ENCODE data around the gene DNAH2. TPM values are rescaled to one million over a fixed set of nuclear protein-coding genes. Genes with fewer than 3 reads are reported as not detected.

Gene DNAH2
- total RNA-seq, 1 experiment from 2014 or later: under 0.01 TPM

DNA sequence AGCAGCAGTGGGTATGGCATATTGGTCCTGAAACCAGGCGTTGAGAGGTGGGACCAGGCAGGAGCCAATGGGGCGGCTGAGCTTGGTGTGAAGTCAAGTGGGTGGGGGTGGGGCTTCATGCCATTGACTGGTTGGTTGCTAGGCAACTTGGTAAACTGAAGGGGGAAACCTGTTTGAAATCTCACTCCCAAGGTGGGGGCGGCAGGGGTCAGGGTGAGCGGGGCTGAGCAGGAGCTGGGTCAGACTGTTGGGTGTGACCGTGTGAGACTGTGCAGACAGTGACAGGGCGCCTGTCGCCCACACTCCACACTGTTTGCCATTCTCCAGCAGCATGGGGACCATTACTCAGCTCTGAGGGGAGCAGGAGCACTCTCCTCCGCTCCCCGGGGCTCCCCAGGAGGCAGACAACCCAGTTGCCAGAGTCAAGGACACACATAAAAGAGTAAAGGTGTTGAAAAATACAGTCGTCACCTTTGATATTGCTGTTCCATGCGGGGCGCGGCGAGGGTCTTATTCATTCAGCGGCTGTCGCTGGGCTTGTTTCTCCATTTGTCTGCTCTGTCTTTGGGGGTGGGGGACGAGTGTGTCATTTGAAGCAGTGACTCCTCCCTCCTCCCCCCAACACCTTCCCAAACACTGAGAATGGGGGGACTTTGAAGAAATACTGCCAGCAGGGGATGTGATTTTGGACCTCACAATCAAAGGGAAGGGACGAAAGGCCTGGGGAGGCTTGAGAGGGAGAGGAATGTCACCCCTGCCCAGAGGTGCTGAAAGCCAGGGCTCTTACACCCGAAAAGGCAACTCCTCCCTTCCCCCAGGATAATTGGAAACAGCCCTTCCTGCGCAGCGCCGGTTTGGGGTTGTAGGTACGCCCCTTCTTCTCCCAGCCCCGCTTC lies 13.7 kb upstream of the DNAH2 start:
- peak; percentile 82 for DNase-seq (ENCODE audit: low read depth)

DNA sequence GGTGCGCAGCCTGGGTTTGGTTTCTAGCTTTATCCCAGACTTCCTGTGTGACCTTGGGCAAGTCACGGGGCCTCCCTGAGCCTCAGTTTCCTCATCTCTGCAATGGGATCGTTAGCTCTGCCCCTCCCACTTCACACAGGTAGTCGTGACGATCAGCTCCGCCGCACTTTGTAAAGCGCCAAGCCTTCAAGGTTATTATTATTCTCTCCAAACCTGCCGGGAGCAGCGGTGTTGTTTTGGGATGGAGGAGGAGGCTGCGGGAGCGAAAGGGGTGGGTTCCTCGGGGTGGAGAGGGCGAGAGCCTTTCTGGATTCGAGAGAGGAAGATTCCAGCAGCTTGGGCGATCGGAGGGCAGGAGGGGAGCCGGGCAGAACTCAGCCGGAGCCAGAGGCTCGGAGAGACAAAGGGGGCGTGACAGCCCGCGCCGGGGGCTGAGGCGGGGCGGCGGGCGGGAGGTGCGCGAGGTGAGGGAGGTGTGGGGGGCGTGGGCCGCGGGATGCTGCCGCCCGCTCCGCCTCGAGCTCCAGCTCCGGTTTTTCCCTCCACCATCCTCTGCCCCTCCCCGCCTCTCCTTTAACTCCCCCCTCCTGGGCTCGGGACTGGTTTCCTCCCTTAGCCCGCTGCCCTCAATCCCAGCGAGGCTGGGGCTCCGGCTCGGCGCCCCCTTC lies 12.8 kb upstream of the DNAH2 start, which contains the start of gene EFNB3:
EFNB3 (plus strand) TSS at position 602 of the 668 bp plus-strand sequence. CDS start 397 bp downstream, outside the sequence.
- DNase-seq (ENCODE audit: low read depth): peak; percentile 76

DNA sequence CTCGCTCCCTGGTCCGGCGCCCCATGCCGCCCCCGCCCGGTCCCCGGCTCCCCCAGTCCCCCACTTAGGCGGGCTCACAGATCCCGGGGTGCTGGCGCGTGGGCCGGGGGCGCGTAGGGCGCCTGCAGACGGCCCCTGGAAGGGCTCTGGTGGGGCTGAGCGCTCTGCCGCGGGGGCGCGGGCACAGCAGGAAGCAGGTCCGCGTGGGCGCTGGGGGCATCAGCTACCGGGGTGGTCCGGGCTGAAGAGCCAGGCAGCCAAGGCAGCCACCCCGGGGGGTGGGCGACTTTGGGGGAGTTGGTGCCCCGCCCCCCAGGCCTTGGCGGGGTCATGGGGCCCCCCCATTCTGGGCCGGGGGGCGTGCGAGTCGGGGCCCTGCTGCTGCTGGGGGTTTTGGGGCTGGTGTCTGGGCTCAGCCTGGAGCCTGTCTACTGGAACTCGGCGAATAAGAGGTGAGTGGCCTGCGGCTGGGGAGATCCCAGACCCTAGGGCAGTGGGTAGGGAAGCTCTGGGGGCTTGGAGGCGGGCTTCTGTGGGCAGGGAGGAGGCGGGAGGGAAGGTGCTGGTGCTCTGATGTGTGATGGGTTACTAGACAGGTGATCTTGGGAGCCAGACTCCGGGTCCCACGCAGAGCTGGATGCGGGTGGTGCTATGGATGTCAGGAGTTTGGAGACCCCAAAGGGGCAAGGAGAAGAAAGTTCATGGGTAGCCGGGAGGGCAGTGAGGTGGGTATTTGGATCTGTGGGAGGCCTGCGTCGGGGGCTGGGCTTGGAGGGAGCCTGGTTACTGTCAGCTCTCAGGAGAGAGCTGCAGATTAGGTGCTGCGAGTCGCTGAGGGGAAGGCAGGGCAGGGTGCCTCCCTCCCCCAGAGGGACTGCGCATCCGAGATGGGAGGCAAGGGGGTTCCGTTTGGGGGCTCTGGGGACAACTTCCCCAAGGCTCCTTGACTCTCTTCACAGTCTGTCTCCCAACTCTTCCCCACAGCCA lies 12.0 kb upstream of the DNAH2 start:
- DNase-seq (ENCODE audit: low read depth): no peak

DNA sequence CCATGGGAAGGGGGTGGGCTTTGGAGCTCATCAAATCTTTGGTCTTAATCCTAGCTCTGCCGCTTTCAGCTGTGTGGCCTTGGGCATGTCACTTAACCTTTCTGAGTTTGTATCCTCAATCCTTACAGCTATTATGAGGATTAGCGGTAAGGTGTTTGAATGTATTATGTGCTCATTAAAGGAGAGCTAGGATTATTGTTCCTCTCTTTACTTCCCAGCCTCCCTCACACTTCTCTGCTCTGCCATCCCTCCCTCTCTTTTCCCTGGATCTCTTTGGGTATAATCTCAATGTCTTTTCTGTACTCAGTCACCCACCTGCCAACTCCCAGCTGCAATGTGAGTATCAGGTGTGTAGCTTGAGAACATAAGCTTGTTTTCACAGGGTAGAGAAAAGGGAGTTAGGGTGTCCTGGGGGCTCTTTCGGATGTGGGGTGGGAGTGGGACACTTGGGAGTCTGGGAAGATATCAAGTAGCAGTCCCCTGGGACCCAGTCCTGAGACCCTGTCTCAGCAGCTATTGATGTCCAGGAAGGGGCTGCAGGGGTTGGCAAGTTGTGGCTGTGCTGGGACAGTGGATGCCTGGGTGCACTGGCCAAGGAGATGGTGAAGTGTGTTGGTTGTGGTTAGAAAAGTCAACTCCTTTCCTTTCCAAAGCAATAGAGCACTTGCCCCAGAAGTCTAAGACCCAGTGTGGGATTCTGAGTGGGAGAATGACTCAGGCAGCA lies 10.8 kb upstream of the DNAH2 start:
- no peak for DNase-seq (ENCODE audit: low read depth)

DNA sequence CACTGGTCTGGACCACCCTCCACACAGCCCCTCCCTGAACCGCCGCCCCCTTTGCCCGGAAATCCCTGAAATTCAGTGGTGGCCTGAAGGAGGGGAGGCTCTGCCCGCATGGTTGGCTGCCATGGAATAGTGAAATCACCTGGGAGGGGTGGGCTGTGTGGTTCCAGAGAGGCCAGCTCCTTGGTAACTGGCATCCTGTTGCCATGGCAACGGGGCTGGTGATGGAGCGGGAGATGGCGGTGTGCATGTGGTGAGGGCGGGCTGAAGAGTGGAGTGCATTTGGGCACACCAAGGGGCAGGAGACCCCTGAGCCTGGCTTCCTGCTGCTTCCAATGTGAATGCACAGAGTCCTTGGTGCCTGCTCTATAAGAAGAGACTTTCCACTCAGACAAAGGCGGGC lies 10.1 kb upstream of the DNAH2 start:
- DNase-seq (ENCODE audit: low read depth): no peak

DNA sequence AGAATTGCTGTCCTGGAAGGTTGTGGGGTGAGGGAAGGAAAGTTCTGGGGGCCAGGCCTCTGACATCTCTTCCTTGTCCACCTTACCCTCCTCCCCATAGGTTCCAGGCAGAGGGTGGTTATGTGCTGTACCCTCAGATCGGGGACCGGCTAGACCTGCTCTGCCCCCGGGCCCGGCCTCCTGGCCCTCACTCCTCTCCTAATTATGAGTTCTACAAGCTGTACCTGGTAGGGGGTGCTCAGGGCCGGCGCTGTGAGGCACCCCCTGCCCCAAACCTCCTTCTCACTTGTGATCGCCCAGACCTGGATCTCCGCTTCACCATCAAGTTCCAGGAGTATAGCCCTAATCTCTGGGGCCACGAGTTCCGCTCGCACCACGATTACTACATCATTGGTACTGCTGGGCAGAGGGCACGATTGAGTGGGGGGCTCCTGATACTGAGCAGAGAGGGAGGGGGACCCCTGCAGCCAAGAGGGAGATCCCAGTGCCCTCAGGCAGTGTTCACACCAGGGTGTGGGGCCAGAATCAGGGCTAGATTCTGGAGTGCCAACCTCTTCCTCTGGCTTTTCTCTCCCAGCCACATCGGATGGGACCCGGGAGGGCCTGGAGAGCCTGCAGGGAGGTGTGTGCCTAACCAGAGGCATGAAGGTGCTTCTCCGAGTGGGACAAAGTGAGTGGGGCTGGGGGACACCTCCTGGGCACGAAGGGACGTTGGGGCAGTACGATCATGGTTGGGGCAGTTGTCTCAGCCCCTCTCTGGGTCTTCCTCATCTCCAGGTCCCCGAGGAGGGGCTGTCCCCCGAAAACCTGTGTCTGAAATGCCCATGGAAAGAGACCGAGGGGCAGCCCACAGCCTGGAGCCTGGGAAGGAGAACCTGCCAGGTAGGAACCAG lies 9.4 kb upstream of the DNAH2 start:
- no peak for DNase-seq (ENCODE audit: low read depth)

DNA sequence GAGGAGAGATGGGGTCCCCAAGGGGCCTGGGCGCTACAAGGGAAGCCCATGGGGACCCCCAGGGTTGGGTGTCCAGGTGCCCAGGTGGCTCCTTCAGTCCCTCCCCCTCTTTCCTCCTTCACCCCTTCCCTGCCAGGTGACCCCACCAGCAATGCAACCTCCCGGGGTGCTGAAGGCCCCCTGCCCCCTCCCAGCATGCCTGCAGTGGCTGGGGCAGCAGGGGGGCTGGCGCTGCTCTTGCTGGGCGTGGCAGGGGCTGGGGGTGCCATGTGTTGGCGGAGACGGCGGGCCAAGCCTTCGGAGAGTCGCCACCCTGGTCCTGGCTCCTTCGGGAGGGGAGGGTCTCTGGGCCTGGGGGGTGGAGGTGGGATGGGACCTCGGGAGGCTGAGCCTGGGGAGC lies 8.5 kb upstream of the DNAH2 start:
- no peak for DNase-seq (ENCODE audit: low read depth)

DNA sequence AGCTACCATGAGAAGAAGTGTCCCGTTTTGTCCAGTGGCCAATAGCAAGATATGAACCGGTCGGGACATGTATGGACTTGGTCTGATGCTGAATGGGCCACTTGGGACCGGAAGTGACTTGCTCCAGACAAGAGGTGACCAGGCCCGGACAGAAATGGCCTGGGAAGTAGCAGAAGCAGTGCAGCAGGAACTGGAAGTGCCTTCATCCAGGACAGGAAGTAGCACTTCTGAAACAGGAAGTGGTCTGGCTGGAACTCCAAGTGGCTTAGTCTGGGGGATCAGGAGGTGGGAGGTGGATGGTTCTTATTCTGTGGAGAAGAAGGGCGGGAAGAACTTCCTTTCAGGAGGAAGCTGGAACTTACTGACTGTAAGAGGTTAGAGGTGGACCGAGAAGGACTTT lies 7.2 kb upstream of the DNAH2 start:
- DNase-seq (ENCODE audit: low read depth): no peak

DNA sequence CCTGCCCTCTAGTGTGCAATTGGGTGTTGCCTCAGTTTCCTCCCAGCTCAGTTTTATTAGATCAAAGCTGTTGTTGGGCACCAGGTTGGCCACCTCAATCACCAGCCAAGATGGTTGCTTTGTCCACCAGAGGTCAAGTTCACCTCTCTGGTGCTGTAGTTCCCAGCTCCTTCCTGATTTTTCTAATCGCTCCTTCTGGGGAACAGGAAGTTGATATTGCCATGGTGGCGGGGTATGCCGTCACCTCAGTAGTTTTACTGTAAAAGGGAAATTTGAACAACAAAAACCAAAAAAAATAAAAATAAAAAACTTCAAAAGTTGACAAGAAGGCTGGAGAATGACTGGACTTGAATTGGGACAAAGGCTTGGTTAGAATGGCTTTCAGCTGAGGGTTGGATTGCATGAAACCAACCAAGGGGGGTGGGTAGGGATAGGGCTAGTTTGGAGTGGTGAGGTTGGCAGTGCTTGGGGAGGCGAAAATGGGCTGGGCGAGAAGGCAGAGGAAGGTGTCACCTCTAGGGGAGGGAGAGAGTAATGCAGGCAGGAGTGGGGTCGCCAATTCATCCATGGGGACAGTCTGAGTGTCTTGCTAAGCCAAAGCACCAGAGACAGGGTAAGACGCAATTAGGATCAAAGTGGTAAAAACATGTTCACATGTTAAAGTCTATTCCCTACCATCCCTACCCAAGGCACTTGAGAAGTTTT lies 6.3 kb upstream of the DNAH2 start:
- DNase-seq (ENCODE audit: low read depth): no peak

DNA sequence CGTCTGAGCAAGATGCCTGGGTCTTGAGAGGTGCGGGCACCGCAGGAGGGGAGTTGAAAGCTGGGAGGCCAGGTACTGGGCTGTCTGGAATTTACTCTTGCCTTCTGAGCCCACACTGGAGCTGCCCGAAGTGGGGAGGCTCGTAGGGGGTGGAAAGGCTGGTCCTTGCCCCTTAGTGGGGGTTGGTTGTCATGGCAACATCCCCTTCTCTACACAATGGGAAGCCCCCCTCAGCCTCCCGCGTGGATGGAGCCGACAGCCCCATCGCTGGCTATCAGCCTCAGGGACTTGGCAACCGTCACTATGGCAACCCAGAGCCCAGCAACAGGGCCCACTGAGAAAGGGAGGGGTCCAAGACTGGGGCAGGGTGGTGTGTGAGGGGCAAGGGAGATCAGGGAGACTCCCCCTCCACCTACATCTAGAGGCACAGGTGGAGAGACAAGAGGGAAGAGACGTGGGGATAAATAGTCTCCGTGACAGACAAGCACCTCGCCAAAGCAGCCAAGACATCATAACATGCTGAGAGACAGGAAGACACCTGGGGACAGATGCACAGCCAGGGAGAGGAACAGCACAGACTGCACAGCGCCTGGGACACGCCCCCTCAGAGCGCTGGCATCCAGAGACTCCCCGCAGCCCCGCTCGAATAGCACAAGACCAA lies 5.3 kb upstream of the DNAH2 start:
- no peak for DNase-seq (ENCODE audit: low read depth)

DNA sequence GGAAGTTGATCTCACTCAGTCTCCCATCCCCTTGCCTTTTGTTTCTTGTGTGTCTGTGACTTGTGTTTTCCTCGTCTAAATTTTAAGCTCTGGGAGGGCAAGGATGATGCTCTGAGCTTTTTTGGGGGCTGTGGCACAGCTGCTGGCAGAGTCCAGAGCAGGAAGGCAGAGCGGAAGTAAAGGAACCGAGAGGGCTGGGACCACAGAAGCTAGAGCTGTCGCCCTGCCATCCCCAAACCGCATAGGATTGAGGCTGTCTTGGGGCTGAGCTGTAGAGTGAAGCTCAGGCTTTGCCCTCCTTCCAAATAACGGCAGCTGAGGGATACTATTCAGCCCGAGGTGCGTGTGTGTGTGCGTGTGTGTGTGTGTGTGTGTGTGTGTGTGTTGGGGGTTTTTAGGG lies 3.8 kb upstream of the DNAH2 start:
- DNase-seq (ENCODE audit: low read depth): no peak

DNA sequence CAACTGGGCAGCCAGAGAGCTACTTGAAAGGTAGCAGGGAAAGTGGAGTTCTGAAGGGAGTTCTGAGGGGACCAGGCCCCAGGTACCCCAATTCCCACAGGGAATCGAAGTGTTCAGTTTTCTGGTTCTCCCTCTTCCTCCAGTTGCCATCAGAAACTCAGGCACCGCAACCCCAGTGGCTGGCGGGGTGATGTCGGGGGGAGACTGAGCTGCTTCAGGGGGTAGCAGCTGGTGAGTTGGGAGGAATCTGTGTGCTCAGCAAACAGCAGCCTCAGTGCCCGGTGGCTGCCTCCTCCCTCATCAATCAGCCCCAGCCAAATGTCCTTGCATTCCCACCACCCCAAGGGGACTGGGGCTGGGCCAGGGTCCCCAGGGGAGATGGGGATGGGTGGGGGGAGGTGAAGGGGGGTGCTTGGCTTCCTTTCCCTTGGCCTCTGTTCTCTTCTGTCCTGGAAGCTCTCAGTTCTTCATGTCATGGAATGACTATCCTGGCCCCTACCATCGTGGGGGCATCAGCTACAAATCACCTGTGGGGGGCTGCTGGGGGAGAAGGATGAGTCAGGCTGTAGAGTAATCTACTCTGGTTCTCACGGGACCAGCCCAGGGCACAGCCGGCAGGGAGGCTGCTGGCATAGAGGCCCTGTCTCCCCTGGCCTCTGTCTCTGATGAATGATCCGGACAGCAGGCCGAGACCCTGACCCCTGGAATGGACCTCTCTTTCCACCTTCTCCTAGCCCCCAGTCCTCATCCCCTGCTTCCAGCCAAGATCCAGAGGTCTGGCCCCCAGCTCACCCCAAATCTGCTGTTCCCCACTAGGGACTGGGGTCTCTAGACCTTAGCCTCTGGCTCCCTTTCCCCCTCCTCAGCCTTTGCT lies 2.6 kb upstream of the DNAH2 start:
- no peak for DNase-seq (ENCODE audit: low read depth)

DNA sequence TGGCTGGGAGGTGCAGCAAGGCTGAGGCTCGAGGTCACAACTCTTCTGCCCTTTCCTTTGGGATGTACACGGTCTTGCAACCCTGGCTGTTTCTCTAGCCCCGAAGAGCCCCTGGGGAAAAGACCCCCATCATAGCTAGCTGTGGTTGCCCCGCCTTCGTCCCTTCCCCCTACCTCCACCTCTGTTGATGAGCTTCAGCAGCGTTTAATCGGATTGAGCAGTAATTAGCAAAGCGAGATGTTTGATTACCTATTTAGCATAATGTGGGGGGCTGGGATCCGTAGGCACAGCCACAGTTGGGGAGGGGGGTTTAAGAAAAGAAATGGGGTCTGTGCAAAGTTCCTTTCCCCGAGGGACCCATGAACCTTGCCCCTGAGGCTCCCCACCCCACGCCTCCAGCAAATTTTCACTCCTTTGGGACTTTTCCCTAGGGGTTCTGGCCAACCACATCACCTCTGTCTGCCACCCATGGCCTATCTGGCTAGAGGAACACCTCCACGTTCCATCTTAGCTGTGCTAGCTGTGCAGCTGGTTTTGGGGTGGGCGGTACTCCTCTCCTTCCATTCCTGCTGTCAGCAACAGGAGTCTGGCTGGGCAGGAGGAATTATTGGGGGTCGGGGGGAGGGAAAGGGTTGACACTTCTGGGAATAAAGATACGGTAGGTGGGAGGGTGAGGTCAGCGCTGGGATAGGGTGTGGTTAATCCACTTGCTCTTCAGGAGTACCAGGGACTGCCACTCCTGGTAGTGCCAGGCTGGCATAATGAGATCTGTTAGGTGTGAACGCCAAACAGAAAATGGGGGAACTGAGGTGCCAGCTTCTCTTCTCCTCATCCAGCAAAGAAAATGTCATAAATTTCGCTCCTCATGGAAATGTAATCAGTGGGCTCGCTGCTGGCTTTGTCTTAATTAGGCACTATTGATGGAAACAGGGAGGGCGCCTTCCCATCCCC lies 1.3 kb upstream of the DNAH2 start:
- DNase-seq (ENCODE audit: low read depth): no peak

DNA sequence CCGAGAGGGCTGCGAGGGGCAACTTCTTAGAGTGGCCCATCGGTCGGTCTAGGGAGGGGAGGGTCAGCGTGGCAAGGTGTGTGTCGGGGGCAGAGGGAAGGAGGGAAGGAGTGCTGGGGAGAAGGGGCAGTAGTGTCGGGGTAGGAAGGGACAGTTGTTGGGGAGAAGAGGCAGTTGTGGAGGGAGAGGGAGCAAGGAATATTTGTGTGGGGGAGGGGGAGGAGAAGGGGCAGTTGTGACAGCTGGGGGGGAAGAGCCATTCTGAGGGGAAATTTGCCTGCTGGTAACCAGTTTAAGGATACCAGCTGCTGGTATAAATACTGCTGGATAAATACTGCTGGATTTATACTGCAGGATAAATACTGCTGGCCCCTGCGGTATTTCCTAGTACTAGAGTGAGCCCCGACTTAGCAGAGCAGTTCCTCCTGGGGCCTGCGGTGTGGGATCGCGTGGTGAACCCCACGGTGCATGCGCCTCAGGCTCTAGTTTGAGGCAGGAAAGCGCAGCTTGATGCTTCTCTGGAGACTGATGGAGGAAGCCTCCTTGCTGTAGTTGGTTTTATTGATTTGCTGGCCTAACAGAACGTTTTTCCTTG lies 309 bp downstream of the DNAH2 start:
- DNase-seq (ENCODE audit: low read depth): no peak

DNA sequence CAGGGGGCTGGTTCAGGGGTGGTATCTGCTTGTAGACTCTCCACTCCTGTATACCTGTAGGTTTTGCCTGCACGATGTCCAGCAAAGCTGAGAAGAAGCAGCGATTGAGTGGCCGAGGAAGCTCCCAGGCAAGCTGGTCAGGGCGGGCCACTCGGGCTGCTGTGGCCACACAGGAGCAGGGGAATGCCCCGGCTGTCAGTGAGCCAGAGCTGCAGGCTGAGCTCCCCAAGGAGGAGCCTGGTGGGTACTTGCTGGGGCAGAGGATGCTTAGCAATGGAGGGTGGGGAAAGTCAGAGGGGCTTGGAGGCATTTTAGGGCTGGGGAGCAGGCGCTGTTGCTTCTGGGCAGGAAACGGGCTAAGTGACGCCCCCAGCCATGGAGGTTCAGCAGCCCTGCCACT lies 2.1 kb downstream of the DNAH2 start:
- no peak for DNase-seq (ENCODE audit: low read depth)

DNA sequence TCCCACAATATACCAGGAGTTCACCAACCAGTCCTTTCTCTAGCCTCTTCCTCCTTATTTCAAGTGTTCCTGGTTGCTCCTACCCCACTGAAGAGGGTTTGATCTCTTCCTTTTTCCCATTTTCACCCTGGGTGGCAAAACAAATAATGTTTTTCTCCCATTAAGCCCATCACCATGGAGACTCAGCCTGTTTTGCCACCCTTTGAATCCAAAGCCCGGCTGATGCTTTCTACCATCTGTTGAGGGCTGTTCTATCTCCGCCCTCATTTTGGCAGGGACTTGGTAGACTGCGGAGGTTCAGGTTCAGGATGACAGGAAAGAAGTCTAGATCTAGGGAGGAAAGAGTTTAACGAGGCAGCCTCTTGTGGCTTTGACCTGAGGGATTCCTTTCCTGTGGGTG lies 2.6 kb downstream of the DNAH2 start:
- DNase-seq (ENCODE audit: low read depth): peak; percentile 28

Measured in Daoy (cell line).